Fibroblast of peridontal ligament (primary cell): ENCODE results near the gene PPT2.

Experiments
- DNase-seq: peaks from one replicate; pipeline ENCODE4 v3.0.0-alpha.2; 2010; ENCODE audit errors: extremely low read depth

PPT2 gene, protein sequence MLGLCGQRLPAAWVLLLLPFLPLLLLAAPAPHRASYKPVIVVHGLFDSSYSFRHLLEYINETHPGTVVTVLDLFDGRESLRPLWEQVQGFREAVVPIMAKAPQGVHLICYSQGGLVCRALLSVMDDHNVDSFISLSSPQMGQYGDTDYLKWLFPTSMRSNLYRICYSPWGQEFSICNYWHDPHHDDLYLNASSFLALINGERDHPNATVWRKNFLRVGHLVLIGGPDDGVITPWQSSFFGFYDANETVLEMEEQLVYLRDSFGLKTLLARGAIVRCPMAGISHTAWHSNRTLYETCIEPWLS

DNA sequence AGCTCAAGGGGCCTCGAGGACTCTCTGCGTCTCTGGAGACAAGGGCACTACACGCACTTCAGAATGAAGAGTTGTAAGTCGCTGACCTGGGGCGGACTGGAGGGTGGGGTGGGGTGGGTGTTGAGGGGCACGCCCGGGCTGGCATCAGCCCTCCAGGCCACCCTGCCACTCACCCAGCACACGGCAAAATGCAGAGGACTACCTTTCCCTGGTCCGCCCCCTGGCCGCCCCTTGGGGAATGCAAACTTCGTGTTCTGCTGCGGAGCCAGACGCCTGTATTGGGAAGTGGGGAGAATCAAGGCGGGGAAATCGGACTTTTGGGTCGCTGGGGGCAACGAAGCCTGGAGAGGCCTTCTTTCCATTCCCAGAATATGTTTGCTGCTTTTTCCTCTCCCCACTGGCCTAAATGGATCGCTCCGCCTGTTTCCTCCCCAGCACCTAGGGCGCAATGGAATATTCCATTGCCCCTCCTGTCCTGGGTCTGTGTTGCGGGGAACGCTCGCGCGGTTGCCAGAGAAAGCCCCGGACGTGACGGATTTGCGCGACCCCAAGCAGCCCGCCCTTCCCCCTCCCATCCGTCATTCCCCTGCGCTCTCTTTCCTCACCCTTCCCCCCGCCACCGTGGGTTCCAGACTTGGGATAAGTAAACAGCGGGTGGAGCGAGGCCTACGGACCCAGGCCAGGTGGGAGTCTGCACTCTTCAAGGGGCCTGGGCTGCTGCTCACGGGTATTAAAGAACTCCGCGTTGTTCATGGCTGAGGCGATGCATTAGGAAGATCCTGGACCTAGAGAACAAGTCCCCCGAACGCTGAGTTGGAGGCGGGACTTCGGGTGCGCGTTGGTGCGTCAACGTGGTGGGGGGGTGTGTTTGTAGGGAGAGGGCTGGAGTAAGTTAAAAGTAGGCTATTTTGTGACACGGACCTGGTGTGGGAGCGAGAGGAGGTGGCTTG lies at the start of gene PPT2:
PPT2 (plus strand) TSS at position 578 of the 950 bp plus-strand sequence. CDS start 454 bp downstream, outside the sequence.
- DNase-seq: peak; percentile 89

DNA sequence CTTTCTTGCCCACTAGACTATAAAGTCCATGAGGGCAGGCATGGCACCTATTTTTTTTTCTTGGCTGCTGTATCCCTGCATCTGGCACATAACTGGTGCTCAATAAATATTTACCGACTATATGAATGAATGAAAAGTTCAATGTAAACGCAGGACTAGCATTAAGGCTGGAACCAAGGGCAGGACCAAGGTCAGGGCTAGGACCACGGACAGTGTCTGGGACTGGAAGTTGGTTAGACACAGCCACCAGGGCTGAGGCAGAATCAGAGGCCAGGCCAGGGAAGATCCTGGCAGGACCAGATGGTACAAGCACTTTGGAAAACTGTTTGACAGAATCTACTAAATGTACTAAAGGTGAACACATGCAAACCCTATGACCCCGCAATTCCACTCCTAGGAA lies 48.5 kb upstream of the PPT2 start:
- peak; percentile 49 for DNase-seq

DNA sequence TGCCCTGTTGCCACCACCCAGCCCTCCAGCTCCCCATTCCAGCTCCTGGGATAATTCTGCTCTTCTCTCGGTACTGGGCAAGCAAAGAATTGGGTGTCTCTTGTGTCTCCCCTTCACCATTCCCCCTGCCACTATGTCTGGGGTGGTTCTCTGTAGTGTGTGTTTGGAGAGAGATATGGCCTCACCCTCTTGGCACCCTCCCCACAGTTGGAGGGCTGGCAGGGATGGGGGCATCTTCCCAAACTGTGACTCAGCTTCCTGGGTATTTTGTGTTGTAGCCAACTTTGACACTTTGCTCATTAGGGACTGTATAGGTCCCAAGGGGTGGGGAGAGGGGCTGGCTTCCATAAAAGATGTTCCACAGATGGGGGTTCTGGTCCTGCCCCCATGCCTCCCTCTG lies 46.5 kb upstream of the PPT2 start:
- no peak for DNase-seq

DNA sequence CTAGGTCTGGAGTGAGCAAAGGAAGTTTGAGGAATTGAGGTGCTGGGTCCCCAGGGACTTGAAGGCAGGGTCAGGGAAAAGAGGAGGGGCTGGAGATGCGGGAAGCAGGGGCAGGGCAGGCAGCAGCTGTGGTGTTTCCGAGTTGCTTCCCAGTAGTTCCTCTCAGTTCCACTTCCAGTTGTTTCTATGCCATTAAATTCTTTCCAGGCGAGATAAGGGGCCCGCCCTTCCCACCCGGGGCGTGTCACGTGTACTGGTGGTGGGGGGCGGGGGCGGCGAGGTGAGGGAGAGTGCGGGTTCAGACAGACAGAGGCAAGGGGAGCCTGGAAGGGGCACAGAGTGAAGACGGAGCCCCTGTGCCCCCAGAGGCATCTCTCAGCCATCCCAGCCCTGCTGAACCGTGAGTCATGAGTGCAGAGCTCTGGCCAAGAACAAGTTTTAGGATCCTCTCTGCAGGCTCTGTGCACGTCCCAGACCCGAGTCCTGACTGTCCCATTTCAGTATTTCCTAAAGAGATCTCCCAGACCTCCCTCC lies 45.8 kb upstream of the PPT2 start:
- DNase-seq: peak; percentile 46

DNA sequence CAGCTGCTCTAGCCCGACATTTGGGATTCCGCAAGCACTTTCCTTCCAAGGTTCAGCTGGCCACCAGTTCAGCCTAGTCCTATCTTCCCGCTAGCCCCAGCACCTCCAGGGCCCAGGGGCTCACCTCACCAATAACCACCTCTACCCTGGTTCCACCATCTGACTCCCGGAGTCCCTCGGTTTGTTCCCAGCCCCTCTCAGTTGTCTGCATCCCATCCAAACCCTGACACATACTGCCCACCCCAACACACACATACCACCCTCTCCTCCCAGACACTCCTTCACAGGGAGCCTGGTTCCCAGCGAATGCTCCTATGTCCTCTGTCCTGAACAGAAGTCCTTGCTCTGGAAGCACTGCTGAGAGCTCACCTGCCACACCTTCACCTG lies 45.2 kb upstream of the PPT2 start:
- no peak for DNase-seq

DNA sequence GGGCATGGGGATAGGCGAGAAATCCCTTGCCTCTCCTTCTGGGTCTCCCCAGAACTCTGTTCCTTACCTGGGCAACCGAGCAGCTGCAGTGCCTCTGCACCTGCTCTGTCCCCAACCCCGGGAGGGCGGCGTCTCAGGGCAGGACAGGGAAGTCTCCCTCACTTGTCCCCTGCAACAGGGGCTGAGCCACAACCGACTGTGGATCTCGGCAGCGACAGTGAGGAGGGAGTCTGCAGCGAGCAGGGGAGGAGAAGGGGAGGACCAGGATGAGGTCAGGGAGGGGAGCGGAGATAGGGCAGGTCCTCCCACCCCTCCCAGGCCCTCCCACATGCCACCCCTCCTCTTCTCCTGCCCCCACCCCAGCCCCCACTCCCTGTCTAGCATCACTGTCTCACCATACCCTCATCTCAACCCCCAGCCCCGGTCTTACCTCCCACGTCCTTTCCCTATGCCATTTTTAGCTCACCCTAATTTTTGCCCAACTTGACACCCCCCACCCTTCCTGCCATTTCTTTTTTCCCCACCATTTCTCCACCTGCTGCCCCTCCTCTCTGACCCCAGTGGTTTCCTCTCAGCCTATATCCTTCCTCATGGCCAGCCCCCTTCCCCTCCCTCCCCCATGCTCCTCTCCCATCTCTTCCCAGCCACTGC lies 44.7 kb upstream of the PPT2 start, which contains the start of gene TNXB:
TNXB (minus strand) TSS at position 225 of the 651 bp plus-strand sequence. CDS start 11,140 bp downstream, outside the sequence.
- DNase-seq: no peak

DNA sequence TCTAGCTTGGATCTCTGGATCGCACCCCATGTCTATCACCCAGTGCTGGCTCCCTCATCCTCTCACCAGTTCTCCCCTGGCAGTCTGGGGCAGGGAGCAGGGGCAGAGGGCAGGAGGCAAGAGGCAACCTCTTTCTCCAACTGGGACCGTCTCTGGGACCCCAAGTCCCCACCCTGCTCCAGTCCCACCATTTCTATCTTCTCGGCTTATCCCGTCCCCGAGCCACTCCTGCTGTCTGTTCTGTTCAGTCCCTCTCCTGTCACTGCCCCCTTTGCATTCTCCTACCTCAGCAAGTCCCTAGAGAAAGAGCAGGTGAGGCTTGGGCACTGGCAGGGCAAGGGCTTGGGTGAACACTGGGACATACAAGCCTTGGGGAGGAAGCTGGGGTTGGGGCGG lies 44.2 kb upstream of the PPT2 start:
- DNase-seq: no peak

DNA sequence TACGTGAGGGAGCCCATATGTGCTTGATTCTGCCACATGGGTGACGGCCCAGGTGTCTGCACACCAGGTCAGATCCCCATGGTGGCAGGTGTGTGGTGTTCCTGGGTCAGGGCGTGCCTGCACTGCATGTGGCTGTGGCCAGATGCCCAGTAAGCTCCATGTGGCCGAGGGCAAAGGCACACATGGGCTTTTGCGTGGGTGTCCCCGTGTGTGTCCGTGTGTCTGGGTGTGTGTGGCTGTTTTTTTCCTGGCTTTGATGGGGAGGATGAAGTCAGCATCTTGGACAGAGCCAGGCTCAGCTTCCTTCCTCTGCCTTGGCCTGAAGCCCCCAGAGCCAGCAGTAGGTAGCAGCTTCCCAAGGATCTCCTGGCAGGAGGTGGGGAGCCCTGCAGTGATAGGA lies 43.3 kb upstream of the PPT2 start:
- no peak for DNase-seq

DNA sequence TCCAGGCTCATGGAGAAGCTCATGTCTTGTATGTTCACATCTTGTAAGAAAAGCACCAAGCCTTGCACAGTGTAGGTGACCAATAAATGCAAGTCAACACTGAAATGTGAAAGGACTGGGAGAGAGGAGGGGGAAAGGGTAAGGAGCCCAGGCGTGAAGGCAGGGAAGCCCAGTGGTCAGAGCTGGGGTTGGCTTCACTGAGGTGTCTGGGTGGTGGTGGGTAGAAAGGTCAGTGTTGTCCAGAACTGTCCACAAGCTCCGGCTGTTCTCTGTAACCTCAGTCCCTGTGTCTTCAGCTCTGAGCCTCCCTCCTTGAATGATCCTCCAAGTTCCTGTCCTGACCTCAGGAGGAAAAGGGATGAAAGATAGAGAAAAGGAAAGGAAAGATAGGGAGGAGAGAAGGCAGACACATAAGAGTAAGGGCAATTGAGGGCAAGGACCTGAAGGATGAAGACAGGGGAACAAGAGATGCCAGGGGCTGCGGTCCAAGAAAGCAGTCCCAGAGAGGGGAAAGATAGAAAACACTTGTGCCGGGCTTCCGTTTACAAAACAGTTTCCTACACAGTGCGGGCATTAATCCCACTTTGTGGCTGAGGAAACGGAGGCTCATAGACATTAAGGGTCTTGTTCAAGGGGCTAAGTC lies 42.4 kb upstream of the PPT2 start:
- DNase-seq: no peak

DNA sequence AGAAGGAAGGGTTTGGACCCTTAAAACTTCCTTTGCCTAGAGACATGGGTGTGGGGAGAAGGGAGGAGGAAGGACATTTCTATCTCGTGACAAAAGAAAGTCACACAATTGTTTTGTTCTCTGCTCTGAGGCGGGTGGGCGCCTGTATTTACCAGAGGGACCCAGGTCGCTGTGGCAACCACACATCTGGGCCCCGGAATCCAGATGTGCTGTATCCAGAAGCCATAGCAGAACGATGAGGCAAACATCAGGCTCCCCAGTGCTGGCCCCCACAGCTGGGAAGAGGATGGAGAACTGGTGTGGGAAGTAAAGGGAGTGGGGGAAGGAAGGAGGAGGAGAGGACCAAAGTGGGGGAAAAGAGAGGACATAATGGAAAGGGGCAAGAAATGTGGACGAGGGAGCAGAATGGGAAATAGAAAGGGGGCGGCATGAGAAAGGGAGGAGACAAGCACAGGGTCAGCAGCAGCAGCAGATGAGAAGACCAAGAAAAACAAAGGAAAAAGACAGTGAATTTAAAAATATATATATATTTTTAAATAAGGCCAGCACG lies 41.4 kb upstream of the PPT2 start:
- no peak for DNase-seq

DNA sequence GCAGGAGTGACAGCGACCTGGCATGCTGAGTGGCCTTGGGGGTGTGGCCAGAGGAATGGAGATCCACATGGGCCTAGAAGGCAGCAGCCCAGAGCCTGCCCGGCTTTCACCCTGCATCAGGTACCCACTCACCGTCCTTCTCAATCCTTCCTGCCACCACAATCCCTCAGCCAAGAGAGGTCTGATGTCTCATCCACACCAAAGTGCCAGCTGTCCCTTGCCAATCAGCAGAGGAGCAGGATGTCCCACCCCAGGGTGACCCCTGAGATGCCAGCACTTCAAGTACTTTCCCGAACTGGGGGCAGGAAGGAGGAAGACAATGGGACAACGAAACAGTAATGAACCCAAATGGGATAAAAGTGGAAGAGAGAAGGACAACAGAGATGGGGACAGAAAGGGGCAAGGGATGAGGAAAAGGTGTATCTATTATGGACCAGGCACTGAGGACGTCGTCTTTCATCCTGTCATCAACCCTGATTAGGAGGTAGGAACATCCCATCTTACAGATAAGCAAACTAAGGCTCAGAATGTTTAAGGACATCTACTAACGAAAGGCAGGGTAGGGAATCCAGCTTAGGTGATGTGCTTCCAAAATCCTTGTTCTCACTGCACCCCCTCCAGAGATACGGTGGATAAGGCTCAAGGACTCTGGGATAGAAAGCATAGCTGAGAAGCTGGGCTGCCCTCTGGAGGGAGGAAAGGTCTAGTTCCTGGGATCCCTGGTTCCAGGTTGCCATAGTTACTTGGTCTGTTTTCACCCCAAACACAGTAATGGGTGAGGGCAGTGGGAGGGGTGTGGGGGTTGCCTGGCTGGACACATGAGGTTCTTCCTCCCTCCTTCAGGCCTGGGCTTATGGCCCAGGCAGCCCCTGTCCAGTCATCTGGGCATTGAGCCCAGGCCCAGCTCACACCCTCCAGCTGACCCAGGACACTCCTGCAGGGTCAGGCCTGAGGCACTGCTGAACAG lies 40.3 kb upstream of the PPT2 start:
- DNase-seq: peak; percentile 98

DNA sequence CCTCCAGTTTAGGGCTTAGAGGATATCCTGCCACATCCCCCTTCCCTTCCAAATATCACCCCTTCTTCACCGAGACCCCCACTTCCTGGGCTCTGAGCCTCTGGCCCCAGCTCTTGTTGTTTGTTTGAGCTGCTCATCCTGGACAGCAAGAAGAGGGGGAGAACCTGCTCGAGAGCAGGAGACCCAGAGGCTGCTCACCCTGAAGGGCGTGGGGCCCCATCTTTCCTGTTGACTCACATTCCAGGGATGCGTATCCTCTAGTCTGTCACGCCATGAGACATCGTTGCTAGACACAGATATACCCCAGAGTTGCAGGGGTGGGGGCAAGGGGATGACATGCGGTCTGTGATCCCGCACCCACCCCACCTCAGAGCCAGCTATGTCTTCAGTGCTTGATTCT lies 39.1 kb upstream of the PPT2 start:
- DNase-seq: no peak

DNA sequence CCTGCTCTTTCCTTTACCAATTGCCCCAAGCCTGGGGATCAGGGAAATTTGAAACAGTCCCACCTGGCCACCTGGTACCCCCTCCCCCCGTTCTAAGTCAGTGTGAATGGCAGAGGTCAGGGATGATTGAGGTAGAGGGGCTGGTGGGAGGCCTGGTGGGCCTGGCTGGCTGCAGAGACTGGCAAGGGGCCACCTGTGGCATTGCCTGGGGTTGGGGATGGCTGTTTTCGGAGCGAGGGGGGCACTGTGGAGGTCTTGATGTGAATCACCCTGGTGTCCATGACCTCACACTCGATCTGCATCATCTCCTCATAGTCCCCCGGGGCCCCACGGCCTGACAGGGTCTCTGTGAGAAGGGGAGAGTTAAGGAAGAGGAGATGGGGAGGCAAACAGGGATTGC lies 38.3 kb upstream of the PPT2 start:
- DNase-seq: no peak

DNA sequence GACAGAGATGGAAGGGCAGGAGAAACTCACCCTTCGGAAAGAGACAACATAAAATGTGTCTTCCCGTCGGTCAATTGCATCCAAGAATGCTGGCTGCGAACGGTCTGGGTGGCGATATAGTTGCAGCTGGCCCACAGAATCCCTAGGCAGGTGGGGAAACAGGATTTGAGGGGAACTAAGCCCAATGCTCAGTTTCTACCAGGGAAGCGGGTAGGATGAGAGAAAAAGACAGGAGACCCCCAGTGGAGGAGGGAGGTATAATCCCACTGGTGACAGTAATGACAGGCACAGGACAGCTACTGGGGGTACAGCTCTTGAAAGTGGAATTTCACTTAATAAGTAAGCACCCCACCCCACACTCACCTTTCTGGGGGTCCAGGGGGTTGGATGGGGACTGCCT lies 37.3 kb upstream of the PPT2 start:
- DNase-seq: no peak

DNA sequence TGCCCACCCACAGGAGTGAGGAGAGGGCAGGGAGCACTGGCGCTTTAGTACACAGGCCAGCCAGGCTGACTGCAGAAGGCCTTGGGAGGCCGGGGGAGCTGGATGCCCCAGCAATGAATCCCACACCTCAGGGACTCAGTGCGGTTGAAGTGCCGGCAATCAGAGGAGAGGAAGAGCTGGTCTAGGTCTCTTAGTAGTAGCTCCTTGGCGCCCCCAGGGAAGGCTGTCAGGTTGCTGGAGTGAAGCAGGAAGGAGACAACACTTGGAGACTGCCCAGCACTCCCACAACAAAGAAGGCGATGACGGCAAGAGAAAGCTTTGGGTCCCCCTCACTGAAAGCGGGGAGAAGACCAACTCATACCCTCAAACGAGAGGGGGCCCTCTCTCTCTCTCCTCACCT lies 36.5 kb upstream of the PPT2 start:
- DNase-seq: no peak

DNA sequence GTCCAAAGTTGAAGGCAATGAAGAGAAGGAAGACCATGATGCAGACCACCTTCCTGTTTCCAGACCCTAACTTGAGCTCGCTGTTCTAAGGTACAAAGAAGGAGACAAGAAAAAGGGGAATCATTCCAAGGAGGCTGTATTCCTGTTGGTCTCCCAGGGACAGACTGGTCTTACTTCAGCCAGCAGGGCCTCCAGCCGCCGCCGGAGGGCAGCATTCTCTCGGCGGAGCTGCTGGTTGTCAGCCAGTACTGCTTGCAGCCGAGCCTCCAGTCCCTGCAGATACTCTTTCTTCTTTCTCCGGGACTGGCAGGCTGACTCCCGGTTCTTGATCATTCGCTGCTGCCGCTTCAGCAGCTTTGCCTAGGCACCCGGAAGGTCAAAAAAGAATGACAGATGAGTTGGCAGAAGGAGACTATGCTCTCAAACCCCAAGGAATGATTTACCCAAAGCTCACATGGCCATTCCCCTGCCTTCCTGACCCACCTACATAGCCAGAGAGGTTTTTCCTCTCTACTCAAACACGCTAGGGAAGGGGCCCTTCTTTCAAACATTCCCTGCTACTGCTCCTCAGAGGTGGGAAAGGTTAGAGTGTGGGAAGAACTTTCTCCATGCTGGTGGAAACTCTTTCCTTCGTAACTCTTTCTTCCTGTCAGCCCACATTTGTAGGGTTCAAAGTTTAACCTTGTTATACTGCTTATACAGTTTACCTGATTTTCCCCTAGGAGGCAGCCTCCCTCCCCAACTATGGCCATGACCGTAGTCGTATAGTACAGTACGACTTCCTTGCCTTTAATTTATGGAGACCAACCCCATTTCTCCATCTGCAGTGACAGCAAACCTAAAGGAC lies 34.9 kb upstream of the PPT2 start:
- DNase-seq: peak; percentile 85

DNA sequence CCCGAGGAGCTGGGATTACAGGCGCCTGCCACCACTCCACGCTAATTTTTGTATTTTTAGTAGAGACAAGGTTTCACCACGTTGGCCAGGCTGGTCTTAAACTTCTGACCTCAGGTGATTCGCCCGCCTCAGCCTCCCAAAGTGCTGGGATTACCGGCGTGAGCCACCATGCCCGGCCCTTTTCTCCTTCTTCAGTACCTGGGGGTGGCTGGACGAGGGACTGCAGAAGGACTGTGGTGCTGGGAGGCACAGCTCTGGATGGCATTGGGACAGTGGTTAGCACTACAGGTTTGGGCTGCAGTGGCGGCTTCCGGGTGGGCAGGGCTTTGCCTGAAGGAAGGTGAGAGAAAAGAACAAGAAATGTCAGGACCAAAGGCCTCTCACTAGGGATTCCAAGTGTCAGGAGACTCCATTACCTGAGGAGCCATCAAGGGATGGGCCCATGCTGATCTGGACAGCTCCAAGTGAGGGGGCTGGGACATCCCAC lies 33.3 kb upstream of the PPT2 start:
- no peak for DNase-seq

DNA sequence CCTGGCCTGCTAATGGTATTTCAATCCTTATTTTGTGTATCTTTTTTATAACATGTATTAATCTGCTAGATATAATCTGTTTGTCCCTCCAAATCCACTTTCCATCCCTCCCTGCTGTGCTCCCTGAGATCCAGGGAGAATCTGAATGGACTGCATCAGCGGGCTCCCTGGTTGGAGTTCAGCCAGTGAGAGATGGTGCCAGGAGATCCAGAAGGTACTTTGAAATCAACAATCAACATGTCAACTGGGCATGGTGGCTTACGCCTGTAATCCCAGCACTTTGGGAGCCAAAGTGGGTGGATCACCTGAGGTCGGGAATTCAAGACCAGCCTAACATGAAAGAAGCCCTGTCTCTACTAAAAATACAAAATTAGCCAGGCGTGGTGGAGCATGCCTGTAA lies 30.3 kb upstream of the PPT2 start:
- DNase-seq: no peak

DNA sequence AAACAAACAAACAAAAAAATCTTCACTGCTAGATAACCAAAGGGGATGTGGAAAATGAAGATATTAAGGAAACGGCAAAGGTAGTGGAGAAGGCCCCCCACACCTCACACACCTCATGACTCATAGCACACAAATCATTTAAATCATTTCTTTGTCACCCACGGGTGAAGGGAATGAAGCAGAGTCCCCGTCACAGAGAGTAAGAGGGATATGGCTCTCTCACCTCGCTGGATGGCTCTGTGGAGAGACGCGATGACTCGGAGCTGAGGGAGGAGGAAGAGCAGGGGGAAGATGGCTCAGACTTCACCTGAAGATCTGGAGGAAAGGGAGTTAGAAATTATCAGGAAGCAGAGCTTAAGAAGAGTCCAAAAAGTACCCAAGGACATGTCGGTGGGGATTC lies 27.1 kb upstream of the PPT2 start:
- DNase-seq: no peak
